D721Med (cell line): ENCODE results near the gene PAM16.

ENCODE experiments used
- DNase-seq: peaks from one replicate; pipeline ENCODE4 v3.0.0; 2011; ENCODE audit warnings: low spot score; ENCODE audit not compliant: insufficient read length
- FAIRE-seq: peaks from 2 replicates; lab custom pipeline; 2011; peaks lifted over from hg19 to GRCh38; lab: Jason Lieb, UNC
- TF ChIP-seq, protein P1 (sequence below): IDR thresholded peaks from 2 replicates; pipeline ENCODE4 v1.5.1; 2012; ENCODE audit warnings: mild to moderate bottlenecking, control low read depth; ENCODE audit not compliant: insufficient read depth; ENCODE audit errors: missing control alignments

Gene PAM16

GRCh38 chr16:4323071-4323844 lies 27.9 kb downstream of the PAM16 start:
- DNase-seq (no peak), FAIRE-seq (no peak)
- TF ChIP-seq, protein P1, sequence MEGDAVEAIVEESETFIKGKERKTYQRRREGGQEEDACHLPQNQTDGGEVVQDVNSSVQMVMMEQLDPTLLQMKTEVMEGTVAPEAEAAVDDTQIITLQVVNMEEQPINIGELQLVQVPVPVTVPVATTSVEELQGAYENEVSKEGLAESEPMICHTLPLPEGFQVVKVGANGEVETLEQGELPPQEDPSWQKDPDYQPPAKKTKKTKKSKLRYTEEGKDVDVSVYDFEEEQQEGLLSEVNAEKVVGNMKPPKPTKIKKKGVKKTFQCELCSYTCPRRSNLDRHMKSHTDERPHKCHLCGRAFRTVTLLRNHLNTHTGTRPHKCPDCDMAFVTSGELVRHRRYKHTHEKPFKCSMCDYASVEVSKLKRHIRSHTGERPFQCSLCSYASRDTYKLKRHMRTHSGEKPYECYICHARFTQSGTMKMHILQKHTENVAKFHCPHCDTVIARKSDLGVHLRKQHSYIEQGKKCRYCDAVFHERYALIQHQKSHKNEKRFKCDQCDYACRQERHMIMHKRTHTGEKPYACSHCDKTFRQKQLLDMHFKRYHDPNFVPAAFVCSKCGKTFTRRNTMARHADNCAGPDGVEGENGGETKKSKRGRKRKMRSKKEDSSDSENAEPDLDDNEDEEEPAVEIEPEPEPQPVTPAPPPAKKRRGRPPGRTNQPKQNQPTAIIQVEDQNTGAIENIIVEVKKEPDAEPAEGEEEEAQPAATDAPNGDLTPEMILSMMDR = no peak

DNA sequence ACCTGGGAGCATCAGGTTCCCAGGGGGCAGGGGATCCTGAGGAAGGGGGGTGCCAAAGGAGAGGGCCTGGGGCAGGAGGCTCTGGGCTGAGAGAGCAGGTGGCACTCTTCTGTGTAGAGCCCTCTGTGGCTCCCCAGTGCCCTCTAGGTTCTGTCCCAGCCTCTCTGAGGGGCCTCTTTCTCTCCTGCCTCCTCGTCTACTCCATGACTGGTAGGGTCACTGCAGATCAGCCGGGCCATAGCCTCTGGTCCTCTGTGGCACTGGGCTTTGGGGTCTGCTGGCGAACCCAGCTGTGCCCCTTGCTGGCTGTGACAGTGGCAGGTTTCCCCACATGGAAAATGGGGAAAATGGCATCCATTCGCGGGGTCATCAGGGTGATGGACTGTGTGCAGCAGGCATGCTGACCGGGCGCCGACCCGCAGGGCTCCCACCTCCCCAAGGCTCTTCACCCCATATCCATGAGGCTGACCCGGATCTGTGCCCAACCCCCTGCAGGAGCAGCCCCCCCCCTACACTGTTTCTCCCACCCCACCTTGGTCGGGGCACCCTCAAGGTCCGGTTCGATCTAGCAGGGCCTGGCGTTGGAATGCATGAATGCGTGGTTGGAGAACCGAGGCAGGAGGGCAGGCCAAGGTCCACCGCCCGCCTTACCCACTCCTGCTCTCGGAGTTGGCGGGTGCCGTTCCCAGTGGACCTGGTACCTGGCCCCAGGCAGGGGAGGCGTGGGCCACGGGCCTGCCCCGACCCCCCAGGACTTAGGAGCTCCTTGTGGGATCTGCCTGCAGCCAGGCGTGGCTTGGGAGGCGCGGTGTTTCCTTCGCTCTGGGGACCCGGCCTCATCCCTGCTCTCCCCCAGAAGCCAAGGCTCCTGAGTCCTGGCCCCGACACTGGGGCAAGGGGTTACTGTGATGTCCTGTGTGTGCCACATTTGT lies 28.7 kb downstream of the PAM16 start:
- DNase-seq = no peak
- FAIRE-seq = no peak
- TF ChIP-seq, protein P1 = no peak

- FAIRE-seq (no peak), DNase-seq (no peak)
- TF ChIP-seq, protein P1 = no peak
These were observed 29.6 kb downstream of the PAM16 start for GRCh38 chr16:4321286-4322120.

DNA sequence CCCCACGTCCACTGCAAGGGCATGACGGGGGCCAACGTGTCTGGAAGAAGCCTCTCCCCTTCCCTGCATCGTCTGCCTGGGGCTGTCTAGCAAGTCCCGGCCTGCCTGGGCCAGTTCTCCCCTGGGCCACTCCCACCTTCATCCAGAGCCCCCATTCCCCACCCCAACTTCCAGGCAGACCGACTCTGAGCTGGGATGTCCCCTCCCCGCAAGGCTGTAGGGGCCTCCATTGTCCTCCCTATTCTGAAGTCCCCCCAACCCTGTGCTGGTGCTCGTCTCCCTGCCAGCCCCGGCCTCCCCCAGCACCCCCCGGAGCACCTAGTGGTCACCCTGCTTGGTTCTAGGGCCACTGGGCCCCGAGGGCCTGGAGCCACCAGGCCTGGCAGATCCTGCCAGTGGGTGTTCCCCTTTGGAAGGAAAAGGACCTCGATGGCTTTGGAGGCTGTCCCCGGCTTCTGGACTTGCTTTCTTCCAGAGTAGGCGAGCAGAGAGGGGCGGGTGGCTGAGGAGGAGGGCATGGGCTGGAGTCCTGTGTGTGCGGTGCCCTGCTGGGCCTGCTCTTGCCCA lies 30.5 kb downstream of the PAM16 start:
- FAIRE-seq = no peak
- TF ChIP-seq, protein P1 = no peak
- DNase-seq = no peak

DNA sequence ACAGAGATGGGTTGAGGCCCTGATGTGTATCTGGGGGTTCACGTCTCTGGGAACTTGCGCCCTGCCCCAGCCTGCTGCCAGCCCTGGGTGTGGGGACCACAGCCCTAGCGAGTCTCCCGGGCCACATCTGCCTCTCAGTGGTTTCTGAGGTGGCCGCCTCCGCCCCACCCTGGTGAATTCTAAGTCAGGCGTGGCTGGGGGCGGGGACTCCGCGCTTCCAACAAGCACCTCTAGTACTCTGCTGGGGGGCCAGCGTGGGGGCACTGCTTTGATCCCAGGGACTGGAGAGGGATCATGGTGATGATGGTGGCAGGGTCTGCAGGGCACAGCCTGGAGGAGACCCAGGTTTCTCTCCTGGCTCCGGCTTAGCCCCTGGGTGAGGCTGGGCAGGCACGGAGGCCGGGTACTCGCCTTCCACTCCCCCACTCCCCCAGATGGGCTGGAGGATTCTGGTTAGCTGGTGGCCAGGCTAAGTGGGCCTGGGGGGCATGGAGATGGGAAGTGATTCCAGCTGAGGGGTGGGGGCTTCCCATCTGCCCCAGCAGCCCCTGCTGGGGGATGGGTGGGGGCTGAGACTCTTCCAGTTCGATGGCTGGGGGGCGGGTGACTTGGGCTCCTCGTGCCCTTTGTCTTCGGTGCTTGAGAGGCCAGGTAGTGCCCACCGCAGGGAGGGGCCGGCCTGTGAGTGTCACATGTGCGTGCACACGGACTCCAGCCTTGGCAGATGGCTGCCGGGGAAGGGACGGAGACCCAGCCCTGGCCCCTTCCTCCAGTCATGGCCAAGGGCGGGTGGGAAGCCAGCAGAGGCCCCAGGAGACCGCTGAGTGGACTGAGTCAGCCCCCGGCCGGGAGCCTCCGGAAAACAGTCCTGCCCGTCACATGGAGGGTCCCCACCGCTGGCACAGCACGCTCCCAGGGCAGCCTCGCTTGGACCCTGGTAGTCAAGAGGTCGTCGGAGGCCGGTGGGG lies 31.4 kb downstream of the PAM16 start:
- TF ChIP-seq, protein P1 = no peak
- DNase-seq = no peak
- no peak for FAIRE-seq
